ENCODE measurements around the gene CYBA.

CYBA gene

DNA sequence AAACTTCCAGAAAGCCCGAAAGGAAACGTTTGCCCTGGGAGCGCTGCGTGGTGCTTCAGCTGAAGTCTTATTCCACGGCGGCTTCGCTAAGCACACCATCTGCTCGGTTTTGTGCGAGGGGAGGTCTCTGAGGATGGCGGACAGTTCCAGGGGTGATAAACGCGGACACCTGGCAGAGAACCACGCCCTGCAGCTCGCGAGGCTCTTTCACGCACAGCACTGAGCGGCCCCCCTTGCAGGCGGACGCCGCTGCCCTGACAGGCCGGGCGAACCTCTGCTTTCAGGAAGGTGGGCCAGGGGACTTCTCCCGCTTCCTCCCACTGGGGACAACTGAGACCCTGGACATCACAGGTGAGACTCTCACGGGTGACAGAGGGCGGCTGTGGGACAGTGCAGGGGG lies 8.3 kb upstream of the CYBA start:
- no peak for DNase-seq

DNA sequence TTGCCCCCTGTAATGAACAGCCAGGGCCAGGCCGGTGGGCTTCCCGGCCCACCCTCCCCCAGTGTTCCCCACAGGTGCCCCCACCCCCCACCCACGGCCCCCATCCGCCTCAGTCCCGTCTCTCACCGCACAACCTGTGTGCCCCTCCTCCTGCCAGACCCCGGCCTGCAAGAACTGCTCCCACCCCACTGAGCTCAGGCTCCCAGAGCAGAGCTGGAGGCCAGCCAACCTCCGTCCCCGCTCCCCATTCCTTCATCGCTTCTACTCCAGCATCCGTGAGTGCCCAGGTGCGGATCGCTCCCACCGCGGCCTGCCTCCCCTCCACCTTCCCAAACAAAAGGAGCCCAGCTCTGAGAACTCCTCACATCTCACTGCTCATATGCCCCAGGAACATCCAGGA lies 7.9 kb upstream of the CYBA start:
- no peak for DNase-seq

DNA sequence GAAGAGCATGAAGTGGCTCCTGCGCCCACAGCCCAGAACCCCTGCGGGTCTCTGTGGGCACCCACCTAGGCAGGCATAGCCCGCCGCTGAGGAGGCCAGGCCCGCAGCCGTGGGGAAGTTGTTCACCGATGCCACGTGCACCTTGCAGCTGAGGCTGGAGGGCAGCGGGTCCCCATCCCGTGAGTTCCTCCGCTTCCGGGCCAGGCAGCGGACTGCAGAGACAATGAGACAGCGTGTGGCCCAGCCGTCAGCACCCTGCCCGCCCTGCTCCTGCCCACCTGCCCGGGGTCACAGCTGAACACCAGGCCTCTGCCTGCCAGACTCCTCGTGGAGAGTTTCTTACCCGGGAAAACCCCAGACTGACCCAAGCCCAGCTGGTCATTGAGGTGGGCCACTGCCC lies 6.5 kb upstream of the CYBA start:
- no peak for DNase-seq

DNA sequence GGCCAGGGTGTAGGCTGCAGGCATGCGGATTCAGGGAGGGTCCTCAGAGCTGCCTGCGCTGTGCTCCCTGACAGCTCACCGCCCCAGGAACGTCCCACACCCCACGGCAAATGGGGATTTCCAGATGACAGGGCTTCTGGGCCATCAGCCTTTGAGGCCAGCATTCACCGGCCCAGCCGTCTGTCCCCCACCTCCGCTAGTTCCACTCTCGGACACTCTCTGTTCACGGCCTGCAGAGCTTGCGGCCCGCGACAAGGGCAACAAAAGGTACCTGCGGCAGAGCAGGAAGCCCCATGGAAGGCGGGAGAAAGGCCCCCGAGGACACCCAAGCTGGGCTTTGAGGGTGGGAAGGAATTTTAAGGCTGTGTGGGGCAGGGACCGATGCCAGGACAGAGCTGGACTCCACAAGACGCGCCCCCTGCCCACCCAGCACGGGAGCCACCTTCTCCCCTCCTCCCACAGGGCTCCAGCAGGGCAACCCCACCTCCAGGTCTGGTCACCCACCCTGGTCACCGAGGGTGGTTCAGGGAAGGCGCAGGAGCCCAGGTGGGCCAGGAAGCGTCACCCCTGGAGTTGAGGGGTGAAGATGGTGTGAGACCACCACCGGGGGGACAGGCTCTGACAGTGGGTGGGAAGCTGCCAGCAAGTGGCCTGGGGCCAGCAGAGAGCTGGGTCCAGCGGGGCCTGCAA lies 5.6 kb upstream of the CYBA start:
- DNase-seq, result no peak

DNA sequence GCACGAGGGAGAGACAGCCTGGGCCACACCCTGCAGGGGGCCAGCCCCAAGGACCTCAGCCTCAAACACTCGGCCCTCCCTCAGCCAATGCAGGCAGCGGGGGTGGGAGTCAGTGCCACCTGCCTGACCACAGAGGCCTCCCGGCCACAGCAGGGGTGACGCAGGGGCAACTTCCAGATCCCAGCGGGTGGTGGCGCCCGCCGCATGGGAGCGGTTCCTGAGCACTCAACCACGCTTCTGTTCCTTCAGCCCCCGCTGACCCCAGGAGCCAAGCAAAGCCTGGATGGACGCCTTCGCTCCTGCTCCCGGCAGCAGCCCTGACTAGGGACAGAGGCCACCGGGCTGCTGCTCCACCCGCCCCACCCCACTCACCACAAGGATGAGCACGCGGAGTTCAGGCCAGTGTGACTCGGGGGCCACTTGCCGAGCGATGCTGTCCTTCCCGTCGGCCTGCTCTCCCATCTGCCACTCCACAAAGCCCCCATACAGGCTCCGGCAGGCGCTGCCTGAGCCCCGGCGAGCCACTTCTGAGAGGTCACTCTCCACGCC lies 5.0 kb upstream of the CYBA start:
- no peak for DNase-seq

- no peak for DNase-seq
Measured at GRCh38 chr16:88655053-88655732, 4.3 kb upstream of the CYBA start.

GRCh38 chr16:88654363-88655052 lies 3.7 kb upstream of the CYBA start:
- DNase-seq, result no peak

DNA sequence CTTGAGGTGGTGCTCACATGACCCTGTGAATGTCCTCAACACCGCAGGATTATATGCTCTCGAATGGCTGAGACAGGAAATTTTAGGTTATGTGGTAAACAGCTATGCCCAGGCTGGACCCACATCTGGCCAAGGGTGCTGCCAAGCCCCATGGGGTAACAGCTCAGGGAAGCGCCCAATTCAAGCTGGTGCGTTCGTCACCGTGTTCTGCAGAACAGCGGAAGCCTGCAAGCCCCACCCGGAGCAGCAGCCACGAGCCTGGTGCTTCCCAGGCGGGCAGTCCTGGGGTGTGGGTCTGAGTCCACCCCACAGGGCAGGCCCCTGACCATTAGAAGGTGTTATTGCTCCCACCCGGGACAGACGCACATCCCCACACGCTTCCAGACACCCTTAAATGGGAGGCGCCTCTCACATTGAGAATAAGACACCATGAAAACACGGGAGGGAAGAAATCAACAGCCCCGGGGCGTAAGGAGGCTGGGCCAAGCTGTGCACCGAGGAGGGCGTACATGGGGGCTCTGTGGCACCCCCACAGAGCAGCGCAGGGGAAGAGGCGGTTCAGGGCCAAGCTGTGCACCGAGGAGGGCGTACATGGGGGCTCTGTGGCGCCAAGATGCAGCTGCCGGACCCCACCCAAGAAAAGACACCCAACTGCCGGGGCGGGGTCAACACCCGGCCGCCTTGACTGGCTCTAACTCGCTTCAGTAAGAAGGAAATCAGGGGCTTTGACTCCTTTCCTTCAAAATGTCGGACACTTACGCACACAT lies 2.9 kb upstream of the CYBA start:
- no peak for DNase-seq

DNA sequence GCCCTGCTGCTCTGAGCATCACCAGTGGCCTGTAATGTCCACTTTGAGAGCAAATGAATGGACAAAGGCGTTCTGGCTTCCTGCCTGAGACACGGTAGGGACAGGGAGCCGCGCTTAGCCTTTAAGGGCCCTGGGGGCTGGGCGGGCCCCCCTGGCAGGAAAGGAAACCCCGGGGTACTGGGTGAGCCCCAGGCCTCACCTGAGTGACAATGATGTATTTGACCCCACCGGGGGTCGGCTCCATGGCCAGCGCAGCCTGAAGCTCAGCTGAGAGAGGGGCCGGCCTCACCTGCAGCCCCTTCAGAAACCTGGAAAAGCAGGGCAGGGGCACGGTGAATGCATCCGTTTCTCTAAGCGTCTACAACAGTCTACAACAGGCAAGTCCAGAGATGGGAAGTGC lies 2.2 kb upstream of the CYBA start:
- DNase-seq, result no peak

DNA sequence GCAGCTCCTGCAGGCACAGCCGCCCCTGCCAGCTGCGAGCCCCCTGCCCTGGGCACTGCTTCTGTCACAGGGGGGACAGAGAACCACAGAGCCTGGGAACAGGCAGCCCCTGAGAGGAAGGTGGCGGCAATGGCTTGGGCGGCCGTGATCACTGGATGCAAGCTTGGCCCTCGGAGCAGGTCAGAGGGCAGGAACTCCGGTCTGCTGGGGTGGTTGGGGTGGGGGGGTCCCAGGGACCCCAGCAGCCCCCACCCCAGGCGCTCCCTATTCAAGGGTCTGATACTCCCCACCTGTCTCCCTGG lies 1.9 kb upstream of the CYBA start:
- DNase-seq, result no peak

GRCh38 chr16:88651989-88652761 lies 1.3 kb upstream of the CYBA start:
- no peak for DNase-seq

- DNase-seq, result peak; percentile 90
Measured at GRCh38 chr16:88651276-88651988, 579 bp upstream of the CYBA start.

DNA sequence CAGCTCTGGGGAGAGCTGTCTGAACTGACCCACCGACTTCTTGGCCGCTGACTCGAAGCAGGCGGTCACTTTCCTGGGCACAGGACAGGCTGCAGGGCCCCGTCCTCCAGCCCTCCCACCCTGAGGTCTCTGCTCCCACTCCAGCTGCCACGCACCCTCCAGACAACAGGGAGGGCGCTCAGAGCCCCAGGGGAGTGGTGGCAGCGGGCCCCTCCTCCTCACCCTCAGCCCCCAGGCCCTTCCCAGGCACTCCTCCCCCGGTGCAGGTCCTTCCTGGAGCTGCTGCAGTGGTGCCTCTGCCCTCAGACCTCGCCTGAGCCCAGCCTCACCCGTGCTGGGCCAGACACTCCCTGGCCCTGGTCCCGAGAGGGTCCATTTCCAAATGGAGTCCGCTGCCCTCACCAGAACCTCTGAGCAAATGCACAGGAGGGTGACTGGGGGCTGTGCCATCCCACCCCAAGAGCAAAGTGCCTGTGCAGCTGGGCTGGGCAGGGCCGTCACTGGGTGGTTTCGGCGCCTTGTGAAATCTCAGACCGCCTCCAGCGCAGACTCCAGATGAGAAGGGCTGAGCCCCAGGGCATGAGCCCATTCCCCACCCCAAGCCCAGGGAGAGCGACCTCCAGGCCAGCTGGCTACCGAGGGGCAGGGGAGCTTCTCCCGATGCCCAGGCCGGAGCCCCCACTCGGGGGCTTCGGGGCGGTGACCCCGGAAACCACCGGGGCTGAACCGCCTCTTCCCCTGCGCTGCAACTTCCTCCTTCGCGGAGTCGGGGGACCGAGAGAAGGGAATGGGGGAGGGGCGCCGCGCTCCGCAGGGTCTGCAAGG lies 717 bp downstream of the CYBA start:
- DNase-seq, result peak; percentile 58

GRCh38 chr16:88649195-88649923 lies 1.5 kb downstream of the CYBA start:
- DNase-seq, result peak; percentile 58

GRCh38 chr16:88647178-88648070 lies 3.4 kb downstream of the CYBA start:
- no peak for DNase-seq

DNA sequence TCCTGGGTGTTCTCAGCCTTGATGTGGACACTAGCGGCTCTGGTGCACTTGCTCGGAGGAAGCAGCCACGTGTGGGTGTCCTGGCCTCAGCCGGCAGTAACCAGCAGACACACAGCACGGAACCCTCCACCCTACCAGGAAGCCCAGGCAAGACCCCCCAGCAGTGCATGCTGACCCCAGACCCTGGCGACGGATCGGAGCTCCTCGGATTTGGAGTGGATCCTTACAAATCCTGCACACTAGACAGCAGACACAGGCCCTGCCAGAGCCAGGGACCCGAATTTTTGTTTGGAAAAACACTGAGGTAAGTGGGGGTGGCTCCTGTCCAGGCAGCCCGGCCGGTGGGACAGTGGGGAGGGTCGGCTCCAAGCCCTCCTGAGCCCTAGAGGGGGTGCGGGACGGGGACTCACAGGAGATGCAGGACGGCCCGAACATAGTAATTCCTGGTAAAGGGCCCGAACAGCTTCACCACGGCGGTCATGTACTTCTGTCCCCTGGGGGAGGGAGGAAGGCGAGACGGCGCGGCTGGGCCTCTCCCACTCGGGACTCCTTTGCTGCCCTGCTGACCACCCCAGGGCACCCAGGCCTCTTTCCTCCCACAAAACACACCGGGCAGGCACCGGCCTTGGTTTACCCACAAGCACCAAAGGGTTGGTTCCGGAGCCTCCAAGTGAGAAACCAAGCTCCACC lies 4.4 kb downstream of the CYBA start:
- DNase-seq, result no peak

- DNase-seq, result no peak
Measured at GRCh38 chr16:88645941-88646340, 4.9 kb downstream of the CYBA start.

GRCh38 chr16:88645455-88645854 lies 5.4 kb downstream of the CYBA start:
- no peak for DNase-seq

DNA sequence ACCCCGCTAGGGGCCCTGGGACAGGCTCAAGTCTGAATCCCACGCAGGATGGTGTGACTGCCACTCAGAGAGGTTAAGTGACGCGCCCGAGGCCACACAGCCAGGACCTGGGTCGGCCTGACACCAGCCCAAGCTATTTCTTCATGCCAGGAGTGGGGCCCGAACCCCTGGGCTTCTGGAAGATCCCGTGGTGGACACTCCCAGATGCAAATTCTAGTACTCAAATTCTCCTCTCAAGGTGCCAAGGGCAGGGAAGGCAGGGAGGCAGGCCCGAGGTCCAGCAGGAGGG lies 7.3 kb downstream of the CYBA start:
- DNase-seq, result no peak

All from DMS53 (cell line).